HG03103 (cell line): ENCODE measurements around the gene NUTM1.
"Not testable (repeated sequence)": the region's sequence is repeated elsewhere in the genome, so short reads cannot be mapped to it uniquely, and the experiment has no call there.

Experiments used
- ATAC-seq: cut with Tn5 transposase; IDR thresholded peaks from one replicate; pipeline ENCODE4 v1.9.1; 2021; ENCODE audit warnings: low read depth; ENCODE audit not compliant: unreplicated experiment

The NUTM1 gene

DNA sequence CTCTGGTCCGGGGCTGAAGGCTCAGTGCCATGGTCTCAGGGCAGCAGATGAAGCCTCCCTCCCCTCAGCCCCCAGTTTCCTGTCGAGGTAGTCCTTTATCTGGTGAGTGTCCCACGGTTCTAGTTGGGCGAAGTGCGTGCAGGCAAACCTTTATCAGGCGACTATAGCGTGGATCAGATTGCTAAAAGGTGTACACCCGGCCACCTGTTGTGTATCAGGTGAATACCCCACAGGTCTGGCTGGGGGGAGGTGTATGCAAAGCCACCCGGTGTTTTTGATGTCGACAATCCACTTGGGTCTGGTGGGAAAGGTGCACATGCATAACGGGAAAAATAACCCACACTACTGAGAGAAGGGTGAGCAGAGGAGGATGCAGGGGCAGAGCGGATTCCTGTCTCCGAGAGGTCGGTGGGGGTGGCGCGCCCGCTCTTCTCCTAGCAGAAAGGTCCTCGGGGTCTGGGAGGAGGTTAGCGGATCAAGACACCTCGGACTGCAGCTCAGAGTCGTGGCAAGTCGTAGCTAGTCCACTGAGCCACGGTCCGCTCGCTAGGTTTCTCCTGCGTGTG lies 6.0 kb upstream of the NUTM1 start:
- ATAC-seq = peak; percentile 14

DNA sequence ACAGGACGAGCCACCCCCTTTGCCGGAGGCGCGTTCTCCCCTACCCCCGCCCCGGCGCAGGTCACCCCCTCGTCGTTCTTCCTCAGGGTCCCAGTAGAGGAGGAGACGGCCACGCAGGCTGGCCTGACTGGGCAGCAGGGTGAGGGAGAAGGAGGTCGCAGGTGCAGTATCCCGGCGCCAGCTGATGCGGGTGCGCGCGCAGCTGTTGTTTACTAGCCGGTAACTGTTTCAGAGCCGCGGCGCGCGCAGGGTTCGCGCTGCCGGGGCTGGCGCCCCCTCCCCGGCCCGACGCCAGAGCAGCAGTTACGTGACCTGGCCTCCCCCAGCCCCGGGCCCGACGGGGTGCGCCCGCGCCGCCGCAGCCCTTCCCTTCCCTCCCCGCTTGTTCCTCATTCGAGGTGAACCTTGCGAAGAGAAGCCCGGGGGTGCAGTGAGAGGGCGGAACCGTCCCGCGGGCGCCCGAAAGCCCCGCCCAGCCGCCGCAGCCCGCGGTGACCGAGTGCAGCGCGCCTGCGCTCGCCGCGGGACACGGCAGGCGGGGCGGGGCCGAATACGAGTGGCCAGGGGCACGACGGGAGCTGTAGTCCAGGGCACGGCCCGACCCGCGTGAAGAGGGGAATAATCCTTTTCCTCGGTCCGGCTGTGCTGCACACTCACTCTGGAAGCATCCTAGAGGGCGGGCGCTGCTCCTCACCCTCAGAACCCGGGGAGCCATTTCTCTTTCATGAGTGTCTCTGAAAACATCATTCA lies 5.4 kb upstream of the NUTM1 start, which contains the start of gene SLC12A6:
Gene SLC12A6 (minus strand): TSS at position 225 of the 750 bp plus-strand sequence. CDS start 1,101 bp downstream, outside the sequence.
- peak; percentile 53 for ATAC-seq

DNA sequence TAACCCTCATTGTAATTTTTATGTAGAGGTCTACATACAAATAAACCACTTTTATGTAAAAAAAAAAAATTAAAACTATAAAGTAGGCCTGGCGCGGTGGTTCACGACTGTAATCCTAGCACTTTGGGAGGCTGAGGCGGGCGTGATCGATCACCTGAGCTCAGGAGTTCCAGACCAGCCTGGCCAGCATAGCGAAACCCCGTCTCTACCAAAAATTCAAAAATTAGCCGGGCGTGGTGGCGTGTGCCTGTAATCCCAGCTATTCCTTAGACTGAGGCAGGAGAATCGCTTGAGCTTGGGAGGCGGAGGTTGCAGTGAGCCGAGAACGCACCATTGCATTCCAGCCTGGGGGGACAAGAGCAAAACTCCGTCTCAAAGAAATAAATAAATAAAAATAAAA lies 4.8 kb upstream of the NUTM1 start:
- no peak for ATAC-seq

DNA sequence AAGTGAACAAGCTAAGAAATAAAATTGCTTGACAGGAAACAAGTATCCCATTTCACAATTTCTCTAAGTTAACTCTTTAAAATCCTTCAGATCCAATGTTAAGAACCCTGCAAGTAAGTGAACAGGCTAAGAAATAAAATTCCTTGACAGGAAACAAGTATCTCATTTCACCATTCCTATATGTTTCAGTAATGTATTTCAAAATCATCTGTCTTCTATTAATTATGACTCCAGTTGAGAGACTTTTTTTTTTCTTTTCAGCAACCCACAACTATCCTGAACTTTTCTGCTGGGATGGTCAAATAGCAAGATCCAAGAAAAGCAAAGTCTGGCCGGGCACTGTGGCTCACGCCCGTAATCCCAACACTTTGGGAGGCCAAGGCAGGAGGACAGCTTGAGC lies 3.2 kb upstream of the NUTM1 start:
- no peak for ATAC-seq

GRCh38 chr15:34341381-34342212 lies 1.5 kb upstream of the NUTM1 start:
- no peak for ATAC-seq

GRCh38 chr15:34342213-34342736 lies 840 bp upstream of the NUTM1 start:
- not testable (repeated sequence) for ATAC-seq

GRCh38 chr15:34347951-34348638 lies 5.0 kb downstream of the NUTM1 start:
- ATAC-seq = no peak

DNA sequence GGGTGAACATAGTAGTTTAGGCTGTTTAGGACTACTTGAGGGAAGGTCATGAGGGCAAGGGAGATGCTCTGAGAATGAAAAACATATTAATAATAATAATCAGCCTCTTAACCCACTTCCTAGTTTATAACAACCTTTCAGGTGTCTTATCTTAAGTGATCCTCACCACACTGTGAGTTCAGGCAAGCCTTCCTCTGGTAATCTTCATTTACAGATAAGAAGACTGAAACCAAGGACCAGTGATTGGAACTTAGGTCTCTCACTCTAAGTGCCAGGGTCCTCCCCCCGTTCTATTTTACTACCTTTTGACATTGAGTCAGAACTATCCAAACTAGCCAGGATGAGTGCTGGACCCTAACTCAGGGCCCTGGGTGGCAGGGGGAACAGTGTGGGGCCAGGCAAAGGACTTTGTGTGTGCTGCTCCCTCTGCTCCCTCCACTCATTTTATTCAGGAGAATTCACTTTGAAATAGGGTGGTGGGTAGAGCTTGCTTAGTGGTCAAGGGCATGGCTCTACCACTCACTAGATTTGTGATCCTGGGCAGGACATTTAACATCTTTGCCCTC lies 5.7 kb downstream of the NUTM1 start:
- no peak for ATAC-seq

DNA sequence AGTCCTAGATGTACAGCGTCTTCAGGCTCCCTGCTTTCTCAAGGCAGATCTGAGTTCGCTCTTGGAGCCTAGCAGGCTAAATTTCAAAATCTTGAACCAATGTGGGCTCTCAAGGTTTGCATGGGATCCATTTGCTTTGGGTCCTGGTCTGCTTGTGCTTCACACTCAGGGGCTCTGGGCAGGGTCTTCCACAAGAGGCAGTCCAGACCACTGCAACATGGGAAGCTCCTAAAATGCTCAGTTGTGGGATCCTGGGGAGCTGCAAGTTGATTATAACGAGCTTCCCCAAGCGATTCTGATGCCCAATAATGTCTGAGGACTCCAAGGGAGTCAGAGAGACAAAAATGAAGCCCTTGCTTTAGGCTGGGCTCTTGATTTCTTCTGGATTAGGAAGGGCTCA lies 6.7 kb downstream of the NUTM1 start:
- no peak for ATAC-seq

- ATAC-seq = not testable (repeated sequence)
Measured at GRCh38 chr15:34352996-34353395, 9.9 kb downstream of the NUTM1 start.

DNA sequence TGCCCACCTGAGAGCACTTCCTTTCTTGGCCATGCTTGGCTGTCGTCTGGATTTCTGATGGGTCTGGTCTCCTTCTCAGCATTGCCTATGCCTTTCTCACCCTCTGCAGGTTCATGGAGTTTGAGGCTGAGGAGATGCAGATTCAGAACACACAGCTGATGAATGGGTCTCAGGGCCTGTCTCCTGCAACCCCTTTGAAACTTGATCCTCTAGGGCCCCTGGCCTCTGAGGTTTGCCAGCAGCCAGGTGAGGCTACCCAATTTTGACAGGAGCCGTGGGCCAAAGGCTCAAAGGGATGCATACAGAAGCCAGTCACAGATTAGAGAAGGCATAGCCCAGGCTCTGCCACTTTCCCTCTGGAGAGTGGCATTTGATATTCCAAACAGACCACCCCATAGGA lies 10.5 kb downstream of the NUTM1 start:
- no peak for ATAC-seq

- ATAC-seq = no peak
Measured at GRCh38 chr15:34354286-34354685, 11.2 kb downstream of the NUTM1 start.

DNA sequence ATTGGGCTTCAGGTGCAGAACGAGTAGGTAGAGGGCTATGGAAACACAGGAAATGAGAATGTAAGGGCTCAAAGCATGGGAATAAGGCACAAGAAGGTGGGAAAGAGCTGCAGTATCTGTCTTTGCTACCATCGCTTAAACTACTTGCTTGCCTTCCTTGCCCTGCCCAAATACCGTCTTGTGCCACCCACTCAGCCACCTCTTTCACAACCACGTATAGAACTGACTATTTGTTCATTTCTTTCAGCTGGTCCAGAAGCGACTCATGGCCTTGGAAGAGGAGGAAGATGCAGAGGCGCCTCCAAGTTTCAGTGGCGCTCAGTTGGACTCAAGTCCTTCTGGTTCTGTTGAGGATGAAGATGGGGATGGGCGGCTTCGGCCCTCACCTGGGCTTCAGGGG lies 12.1 kb downstream of the NUTM1 start:
- no peak for ATAC-seq

GRCh38 chr15:34357653-34358052 lies 14.5 kb downstream of the NUTM1 start:
- no peak for ATAC-seq

- no peak for ATAC-seq
Measured at GRCh38 chr15:34358367-34358766, 15.3 kb downstream of the NUTM1 start.

GRCh38 chr15:34358948-34359347 lies 15.8 kb downstream of the NUTM1 start:
- ATAC-seq = no peak

GRCh38 chr15:34359416-34359815 lies 16.3 kb downstream of the NUTM1 start:
- no peak for ATAC-seq

DNA sequence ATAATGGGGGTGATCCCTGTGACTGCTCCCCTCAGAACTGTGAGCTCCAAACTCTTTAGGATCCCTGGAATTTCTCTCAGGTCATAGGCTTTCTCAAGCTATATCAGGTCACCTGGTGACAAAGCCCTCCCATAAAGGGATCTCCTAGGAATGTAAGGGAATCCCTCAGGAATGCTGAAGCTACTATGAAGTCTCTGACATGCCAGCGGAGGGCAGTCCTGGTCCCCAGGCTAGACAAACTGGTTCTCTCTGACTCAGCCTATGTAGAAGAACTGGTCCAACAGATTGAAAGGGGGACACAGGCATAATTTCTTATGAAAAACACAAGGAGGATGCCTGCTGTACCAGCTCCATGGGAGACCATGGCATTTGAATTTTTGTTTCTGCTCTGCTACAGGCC lies 17.2 kb downstream of the NUTM1 start:
- ATAC-seq = no peak

DNA sequence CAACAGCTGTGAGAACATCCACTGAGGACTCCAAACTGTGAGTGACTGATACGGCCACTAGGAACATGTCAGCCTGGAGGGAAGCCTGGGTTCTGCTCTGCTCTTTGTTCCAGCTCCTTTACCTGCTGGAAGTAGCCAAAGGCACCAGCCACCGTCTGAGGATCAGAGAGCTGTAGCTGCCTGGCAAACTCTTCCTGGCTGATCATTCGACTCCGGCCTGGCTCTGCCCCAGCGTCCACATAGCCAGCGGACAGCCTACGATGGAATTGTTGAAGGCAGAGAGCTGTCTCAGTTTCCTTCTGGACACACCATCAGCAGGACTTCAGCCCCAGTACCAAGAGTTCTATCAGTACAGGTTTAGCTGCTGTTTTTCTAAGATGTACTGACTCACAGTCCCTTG lies 18.2 kb downstream of the NUTM1 start:
- no peak for ATAC-seq

- no peak for ATAC-seq
Measured at GRCh38 chr15:34362047-34362773, 19.1 kb downstream of the NUTM1 start.
